NCI-H128 (cell line): ENCODE measurements around the gene CCND3.
A peak's percentile ranks its signal among the peaks of the same experiment; 100 is the strongest.

Experiments
- DNase-seq: peaks from one replicate; lab custom pipeline; 2025; ENCODE audit not compliant: unreplicated experiment; lab: John Stamatoyannopoulos, UW

CCND3 gene

GRCh38 chr6:41941280-41942066 is at the start of gene CCND3:
CCND3 (minus strand) TSS chr6:41941808; CDS start chr6:41941649, 159 bp downstream.
- peak; percentile 71 for DNase-seq

GRCh38 chr6:41986339-41986738 is 44.7 kb upstream of the CCND3 start:
- DNase-seq: no peak

- DNase-seq: no peak
Observed at GRCh38 chr6:41984623-41985022, 43.0 kb upstream of the CCND3 start.

GRCh38 chr6:41976794-41977484 is 35.3 kb upstream of the CCND3 start:
- no peak for DNase-seq

GRCh38 chr6:41975276-41975675 is 33.7 kb upstream of the CCND3 start:
- no peak for DNase-seq

GRCh38 chr6:41974281-41974825 is 32.7 kb upstream of the CCND3 start:
- no peak for DNase-seq

GRCh38 chr6:41972826-41973225 is 31.2 kb upstream of the CCND3 start:
- no peak for DNase-seq

- no peak for DNase-seq
Observed at GRCh38 chr6:41970436-41970846, 28.8 kb upstream of the CCND3 start.

GRCh38 chr6:41967312-41968287 is 26.0 kb upstream of the CCND3 start:
- DNase-seq: no peak

GRCh38 chr6:41966961-41967311 is 25.3 kb upstream of the CCND3 start:
- no peak for DNase-seq

- DNase-seq: no peak
Observed at GRCh38 chr6:41966214-41966920, 24.8 kb upstream of the CCND3 start.

GRCh38 chr6:41965429-41966213 is 24.0 kb upstream of the CCND3 start:
- no peak for DNase-seq

GRCh38 chr6:41964201-41964887 is 22.7 kb upstream of the CCND3 start:
- DNase-seq: no peak

GRCh38 chr6:41963371-41963770 is 21.8 kb upstream of the CCND3 start:
- DNase-seq: no peak

- no peak for DNase-seq
Observed at GRCh38 chr6:41960028-41960427, 18.4 kb upstream of the CCND3 start.

- no peak for DNase-seq
Observed at GRCh38 chr6:41958022-41958856, 16.6 kb upstream of the CCND3 start.

GRCh38 chr6:41957117-41957516 is 15.5 kb upstream of the CCND3 start:
- no peak for DNase-seq

GRCh38 chr6:41955412-41955811 is 13.8 kb upstream of the CCND3 start:
- DNase-seq: no peak
